Liver (tissue), 9 donors: ENCODE results near the gene FMO1. TPM values are rescaled to one million over a fixed set of nuclear protein-coding genes. Genes with fewer than 3 reads are reported as not detected.

Experiments
- DNase-seq: peaks from one replicate; pipeline ENCODE4 v3.0.0-alpha.2; 2017; ENCODE audit warnings: low spot score
- H3K27ac ChIP-seq, 2 donors: one replicate each; pipeline ENCODE4 v1.7.0; 2013; ENCODE audit warnings: inconsistent platforms in 2 of 2, low read length in 2 of 2, control low read depth in 1 of 2, low read depth in 1 of 2, mild to moderate bottlenecking in 1 of 2
- H3K27me3 ChIP-seq, 4 donors: one replicate each; pipeline versions ENCODE4 v1.6.1 to v1.7.0; 2013; ENCODE audit warnings: low read length in 3 of 4, inconsistent platforms in 1 of 4, mild to moderate bottlenecking in 1 of 4, moderate library complexity in 1 of 4; ENCODE audit not compliant: control insufficient read depth in 4 of 4, insufficient read depth in 4 of 4
- H3K36me3 ChIP-seq, 4 donors: one replicate each; pipeline versions ENCODE4 v1.6.1 to v1.7.0; 2013; ENCODE audit warnings: low read length in 3 of 4, mild to moderate bottlenecking in 3 of 4, low read depth in 1 of 4, moderate library complexity in 1 of 4; ENCODE audit not compliant: control insufficient read depth in 4 of 4, insufficient read depth in 3 of 4
- H3K4me1 ChIP-seq, 4 donors: one replicate each; pipeline versions ENCODE4 v1.6.1 to v1.7.0; 2013; ENCODE audit warnings: low read length in 3 of 4, mild to moderate bottlenecking in 3 of 4, moderate library complexity in 1 of 4; ENCODE audit not compliant: control insufficient read depth in 4 of 4, insufficient read depth in 4 of 4
- H3K4me3 ChIP-seq, 3 donors: one replicate each; pipeline versions ENCODE4 v1.6.1 to v1.7.0; 2013; ENCODE audit warnings: low read length in 3 of 3, control low read depth in 1 of 3, low read depth in 1 of 3, mild to moderate bottlenecking in 1 of 3
- H3K9ac ChIP-seq, 2 donors: one replicate each; pipeline ENCODE4 v1.7.0; 2013; ENCODE audit warnings: low read length in 2 of 2, mild to moderate bottlenecking in 2 of 2, moderate library complexity in 2 of 2, control low read depth in 1 of 2, low read depth in 1 of 2
- H3K9me3 ChIP-seq, 4 donors: one replicate each; pipeline versions ENCODE4 v1.6.1 to v1.7.0; 2013; ENCODE audit warnings: low read length in 3 of 4; ENCODE audit not compliant: control insufficient read depth in 4 of 4
- ATF3 ChIP-seq: IDR thresholded peaks from 2 replicates; pipeline ENCODE4 v1.6.1; 2016; ENCODE audit warnings: antibody characterized with exemption
- CTCF ChIP-seq: fragments of 150-350 bp; IDR thresholded peaks from 2 replicates; pipeline ENCODE4 v1.5.1; 2017; ENCODE audit warnings: improper control_type of control experiment, low read depth, low read length; ENCODE audit not compliant: missing input control
- EGR1 ChIP-seq, 2 donors: IDR thresholded peaks; 2 replicates each; pipeline ENCODE4 v1.6.1; 2016 to 2018; ENCODE audit warnings: antibody characterized with exemption in 2 of 2, low read depth in 2 of 2
- FOXA1 ChIP-seq: IDR thresholded peaks from 2 replicates; pipeline ENCODE4 v1.6.1; 2016; ENCODE audit warnings: antibody characterized with exemption
- FOXA2 ChIP-seq: IDR thresholded peaks from 2 replicates; pipeline ENCODE4 v1.6.1; 2016; ENCODE audit warnings: antibody characterized with exemption
- HNF4A ChIP-seq, 2 donors: conservative IDR thresholded peaks; 2 replicates each; pipeline ENCODE4 v1.6.1; 2016; ENCODE audit warnings: antibody characterized with exemption in 2 of 2, mild to moderate bottlenecking in 2 of 2
- HNF4G ChIP-seq: IDR thresholded peaks from 2 replicates; pipeline ENCODE4 v1.6.1; 2016; ENCODE audit warnings: antibody characterized with exemption
- JUND ChIP-seq, 2 donors: IDR thresholded peaks; 2 replicates each; pipeline ENCODE4 v1.6.1; 2016; ENCODE audit warnings: antibody characterized with exemption in 2 of 2
- MAX ChIP-seq: IDR thresholded peaks from 2 replicates; pipeline ENCODE4 v1.6.1; 2016; ENCODE audit warnings: antibody characterized with exemption
- NR2F2 ChIP-seq: IDR thresholded peaks from 2 replicates; pipeline ENCODE4 v1.6.1; 2016; ENCODE audit warnings: antibody characterized with exemption
- RAD21 ChIP-seq, 2 donors: IDR thresholded peaks; 2 replicates each; pipeline ENCODE4 v1.6.1; 2016; ENCODE audit warnings: antibody characterized with exemption in 2 of 2, mild to moderate bottlenecking in 2 of 2
- RXRA ChIP-seq, 2 donors: IDR thresholded peaks; 2 replicates each; pipeline ENCODE4 v1.6.1; 2017 to 2018; ENCODE audit warnings: antibody characterized with exemption in 2 of 2, mild to moderate bottlenecking in 1 of 2
- SP1 ChIP-seq: IDR thresholded peaks from 2 replicates; pipeline ENCODE4 v1.6.1; 2018; ENCODE audit warnings: antibody characterized with exemption, mild to moderate bottlenecking
- TAF1 ChIP-seq: conservative IDR thresholded peaks from 2 replicates; pipeline ENCODE4 v1.6.1; 2016; ENCODE audit warnings: antibody characterized with exemption, mild to moderate bottlenecking
- YY1 ChIP-seq: IDR thresholded peaks from 2 replicates; pipeline ENCODE4 v1.6.1; 2016; ENCODE audit warnings: antibody characterized with exemption, mild to moderate bottlenecking
- ZBTB33 ChIP-seq: IDR thresholded peaks from 2 replicates; pipeline ENCODE4 v1.6.1; 2016; ENCODE audit warnings: antibody characterized with exemption
- WGBS: extraction: QIAGEN DNeasy Blood & Tissue Kit; methylation state at CpG from one replicate; pipeline ENCODE4 v1.1.7; 2013; 5-methylcytosine and 5-hydroxymethylcytosine counted together
- polyA plus RNA-seq, 2 donors: library from polyadenylated mRNA; stranded (reverse) in 1 of 2; unstranded in 1 of 2; fragments of 200-250 nt in 1 of 2; fragments of >200 nt in 1 of 2; fragmentation: Nextera tagmentation in 1 of 2; extraction: Ambion mirVana in 1 of 2; gene quantifications; one replicate each; pipeline versions ENCODE4 v1.2.1 to v1.2.3, GENCODE V29; 2013 to 2015
- total RNA-seq, 2 donors: library from RNA; depleted of rRNA; stranded (reverse); fragments of >200 nt; gene quantifications; one replicate each; pipeline ENCODE4 v1.2.3, GENCODE V29; 2014
- donor health status: healthy.
- donor health status: healthy.
- donor health status: healthy.
- donor health status: healthy.
- donor health status: healthy.

Gene FMO1
- total and polyA plus RNA-seq, 4 donors, result 0.13 to 26.3 (median 0.62) TPM

- TF ChIP-seq CTCF, result no peak
- TF ChIP-seq FOXA1, result no peak
- no peak for TF ChIP-seq MAX
- TF ChIP-seq EGR1 (IDR thresholded peaks at IDR 0.05; ENCODE audit: low read depth in 2 of 2), result no peak
- TF ChIP-seq HNF4G, result no peak
- TF ChIP-seq TAF1, result no peak
- TF ChIP-seq RAD21 (IDR thresholded peaks at IDR 0.05), result no peak
- no peak for TF ChIP-seq ATF3
- TF ChIP-seq YY1, result no peak
Observed at GRCh38 chr1:171206204-171206977, 41.9 kb upstream of the FMO1 start (continued).

GRCh38 chr1:171206978-171207355, 41.3 kb upstream of the FMO1 start:
- H3K27me3 ChIP-seq, result no peaks in the 10 kb centered on the region
- no peaks in the 10 kb centered on the region for H3K9me3 ChIP-seq
- no peak for TF ChIP-seq ZBTB33
- H3K36me3 ChIP-seq, result no peaks in the 10 kb centered on the region
- H3K27ac ChIP-seq, result no peak overlapping the region
- H3K9ac ChIP-seq, result no peak overlapping the region
- WGBS, result 93% methylated on average over 1 of the region's 1 CpG
- no peak for DNase-seq
- H3K4me1 ChIP-seq, result peaks cover 2 to 11% (median 8%) of the 10 kb centered on the region in 4 donors
- no peak overlapping the region for H3K4me3 ChIP-seq

- H3K9me3 ChIP-seq, result no peaks in the 10 kb centered on the region
- no peak overlapping the region for H3K9ac ChIP-seq
- no peak overlapping the region for H3K27ac ChIP-seq
- peaks cover 2 to 11% (median 8%) of the 10 kb centered on the region in 4 donors for H3K4me1 ChIP-seq
- no peaks in the 10 kb centered on the region for H3K27me3 ChIP-seq
- DNase-seq, result no peak
- 44% methylated on average over 2 of the region's 2 CpGs for WGBS
- TF ChIP-seq RXRA (IDR thresholded peaks at IDR 0.05) (peak; percentile 41 to 53), RAD21 (IDR thresholded peaks at IDR 0.05) (no peak), NR2F2 (no peak), ZBTB33 (no peak), JUND (IDR thresholded peaks at IDR 0.05) (no peak), TAF1 (no peak), EGR1 (IDR thresholded peaks at IDR 0.05; ENCODE audit: low read depth in 2 of 2) (no peak), HNF4A (conservative IDR thresholded peaks at IDR 0.05) (peak; percentile 66 to 79), HNF4G (peak; percentile 8), YY1 (no peak), FOXA2 (no peak), SP1 (peak; percentile 38)
- no peaks in the 10 kb centered on the region for H3K36me3 ChIP-seq
- H3K4me3 ChIP-seq, result no peak overlapping the region
Observed at GRCh38 chr1:171207377-171207776, 40.9 kb upstream of the FMO1 start.
